ENCODE results near the gene EPM2A. TPM values are rescaled to one million over a fixed set of nuclear protein-coding genes. Genes with fewer than 3 reads are reported as not detected.

The EPM2A gene
- total and polyA plus RNA-seq, 2 donors (not counting 3 experiments of a cell fraction or from before 2014, with no cell fraction given): 3.1 to 4.8 TPM

DNA sequence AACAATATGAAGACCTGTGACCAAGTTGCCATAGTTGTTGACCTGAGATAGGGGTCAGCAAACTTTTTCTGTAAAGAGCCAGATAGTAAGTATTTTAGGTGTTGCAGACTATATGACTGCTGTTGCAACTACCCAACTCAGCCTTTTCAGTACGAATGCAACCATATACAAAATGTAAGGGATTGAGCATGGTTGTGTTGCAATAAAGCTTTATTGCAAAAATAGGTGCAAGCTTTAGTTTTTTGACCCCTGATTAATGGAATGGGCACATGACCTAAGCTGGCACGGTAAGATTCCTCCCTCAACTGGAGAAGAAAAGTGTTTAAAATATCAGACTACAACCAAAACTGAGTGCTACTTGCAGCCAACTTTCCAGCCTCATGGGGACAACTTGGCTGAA is 17.3 kb upstream of the EPM2A start:
- no peaks in the 10 kb centered on the region for H3K9me1 ChIP-seq (replicated peaks; ENCODE audit: control insufficient read depth, extremely low read depth, insufficient read depth, low read length)
- dilution Hi-C loops (cut with MboI; ENCODE audit: extremely low pct_ligation_motif_present, low sequenced_read_pairs): no loop called here
- CTCF ChIA-PET: no interaction called here
- no peaks in the 10 kb centered on the region for H3K9me3 ChIP-seq (replicated peaks; ENCODE audit: control insufficient read depth, insufficient read depth, low read length)
- H4K20me1 ChIP-seq (replicated peaks; ENCODE audit: control insufficient read depth, extremely low read depth, insufficient read depth, low read length): no peaks in the 10 kb centered on the region
- peaks cover 2% of the 10 kb centered on the region for H3K4me1 ChIP-seq (ENCODE audit: control insufficient read depth, extremely low read depth, insufficient read depth, low read length)
- BruUV-seq (replicated peaks): no TSS peak
- no peak overlapping the region for H3K4me3 ChIP-seq (replicated peaks in 1 of 3; ENCODE audit: insufficient read depth in 1 of 3, low read depth in 1 of 3, low read length in 3 of 3)
- POLR2A ChIA-PET: no interaction called here
- intact Hi-C loops (cut with micrococcal nuclease): no loop called here
- no peak overlapping the region for H3K4me2 ChIP-seq (ENCODE audit: insufficient read depth, low read length)
- H3K27me3 ChIP-seq (ENCODE audit: control insufficient read depth in 2 of 2, insufficient read depth in 2 of 2, low read length in 2 of 2): no peaks in the 10 kb centered on the region
- H3K9ac ChIP-seq (replicated peaks; ENCODE audit: extremely low read depth, insufficient read depth, low read length): no peak overlapping the region
- no peaks in the 10 kb centered on the region for H3K36me3 ChIP-seq (ENCODE audit: control insufficient read depth in 2 of 2, extremely low read depth in 1 of 2, insufficient read depth in 2 of 2, low read length in 2 of 2)
- DNase-seq (ENCODE audit: low read depth, low spot score): no peak
- H3K79me2 ChIP-seq (ENCODE audit: control insufficient read depth, insufficient read depth, low read length): no peaks in the 10 kb centered on the region
- no peak overlapping the region for H2AFZ ChIP-seq (ENCODE audit: low read depth, low read length)
- no peak for FAIRE-seq
- H3K27ac ChIP-seq (ENCODE audit: insufficient read depth, low read depth, low read length): no peak overlapping the region
- TF ChIP-seq GATA2 (IDR thresholded peaks at IDR 0.05; ENCODE audit: insufficient read depth, insufficient read length, low read depth, low read length) (no peak), FOS (IDR thresholded peaks at IDR 0.05; ENCODE audit: borderline replicate concordance, insufficient read depth, low read length) (no peak), EZH2 (IDR thresholded peaks at IDR 0.05; ENCODE audit: borderline replicate concordance, low read depth, low read length, severe bottlenecking) (no peak), MYC (IDR thresholded peaks at IDR 0.05; ENCODE audit: low read depth, low read length) (no peak), POLR2A (IDR thresholded peaks at IDR 0.05; ENCODE audit: low read depth, low read length) (no peak), JUN (IDR thresholded peaks at IDR 0.05; ENCODE audit: borderline replicate concordance, insufficient read depth, insufficient read length, low read depth) (no peak), POLR2AphosphoS5 (IDR thresholded peaks at IDR 0.05; ENCODE audit: insufficient read depth, low read depth, low read length) (no peak)
- TF ChIP-seq, protein P1, sequence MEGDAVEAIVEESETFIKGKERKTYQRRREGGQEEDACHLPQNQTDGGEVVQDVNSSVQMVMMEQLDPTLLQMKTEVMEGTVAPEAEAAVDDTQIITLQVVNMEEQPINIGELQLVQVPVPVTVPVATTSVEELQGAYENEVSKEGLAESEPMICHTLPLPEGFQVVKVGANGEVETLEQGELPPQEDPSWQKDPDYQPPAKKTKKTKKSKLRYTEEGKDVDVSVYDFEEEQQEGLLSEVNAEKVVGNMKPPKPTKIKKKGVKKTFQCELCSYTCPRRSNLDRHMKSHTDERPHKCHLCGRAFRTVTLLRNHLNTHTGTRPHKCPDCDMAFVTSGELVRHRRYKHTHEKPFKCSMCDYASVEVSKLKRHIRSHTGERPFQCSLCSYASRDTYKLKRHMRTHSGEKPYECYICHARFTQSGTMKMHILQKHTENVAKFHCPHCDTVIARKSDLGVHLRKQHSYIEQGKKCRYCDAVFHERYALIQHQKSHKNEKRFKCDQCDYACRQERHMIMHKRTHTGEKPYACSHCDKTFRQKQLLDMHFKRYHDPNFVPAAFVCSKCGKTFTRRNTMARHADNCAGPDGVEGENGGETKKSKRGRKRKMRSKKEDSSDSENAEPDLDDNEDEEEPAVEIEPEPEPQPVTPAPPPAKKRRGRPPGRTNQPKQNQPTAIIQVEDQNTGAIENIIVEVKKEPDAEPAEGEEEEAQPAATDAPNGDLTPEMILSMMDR (IDR thresholded peaks at IDR 0.05; ENCODE audit: extremely low read depth in 1 of 2, insufficient read depth in 1 of 2, low read depth in 1 of 2, low read length in 2 of 2): no peak
- TF ChIP-seq, protein P2, sequence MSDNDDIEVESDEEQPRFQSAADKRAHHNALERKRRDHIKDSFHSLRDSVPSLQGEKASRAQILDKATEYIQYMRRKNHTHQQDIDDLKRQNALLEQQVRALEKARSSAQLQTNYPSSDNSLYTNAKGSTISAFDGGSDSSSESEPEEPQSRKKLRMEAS (IDR thresholded peaks at IDR 0.05; ENCODE audit: insufficient read depth, insufficient read length): no peak
